IMR-90 (cell line): ENCODE data around the gene CPXM1. TPM values are rescaled to one million over a fixed set of nuclear protein-coding genes. Genes with fewer than 3 reads are reported as not detected.

Experiments
- ATAC-seq: fragments of 200-7000 bp; cut with Tn5 transposase; 2 replicates; pipeline ENCODE4 v1.9.1; 2020; ENCODE audit warnings: low read depth, mild to moderate bottlenecking, moderate library complexity
- BruUV-seq: library from RNA; stranded (reverse); fragments of 400-500 nt; replicated peaks from 2 replicates; lab custom pipeline; 2021; lab: Mats Ljungman, UMichigan
- CTCF ChIA-PET: fragments of 300-600 bp; formaldehyde crosslinking; extraction: SDS; loops from one replicate; lab custom pipeline; 2021; ENCODE audit warnings: antibody characterized with exemption; lab: Yijun Ruan, JAX
- POLR2A ChIA-PET: fragments of 300-600 bp; sonication (Branson Sonifier 250); formaldehyde crosslinking; loops from one replicate; lab custom pipeline; 2022; ENCODE audit warnings: antibody characterized with exemption; ENCODE audit not compliant: unreplicated experiment; lab: Charles Lee
- DNase-seq: peaks from one replicate; pipeline ENCODE4 v3.0.0; 2013
- H2AFZ ChIP-seq: replicated peaks from 2 replicates; pipeline ENCODE3; 2013; ENCODE audit warnings: low read length, mild to moderate bottlenecking; ENCODE audit not compliant: poor library complexity
- H2AK5ac ChIP-seq: 2 replicates; pipeline ENCODE4 v1.6.1; 2013; ENCODE audit warnings: low read depth, low read length, inconsistent platforms
- H2AK9ac ChIP-seq: replicated peaks from 2 replicates; pipeline ENCODE3; 2013; ENCODE audit warnings: mild to moderate bottlenecking, low read depth, low read length, moderate library complexity; ENCODE audit not compliant: poor library complexity
- H2BK120ac ChIP-seq: 2 replicates; pipeline ENCODE4 v1.6.1; 2013; ENCODE audit warnings: low read depth, low read length, inconsistent platforms
- H2BK15ac ChIP-seq: 3 replicates; pipeline ENCODE4 v1.6.1; 2013; ENCODE audit warnings: low read depth, low read length, inconsistent platforms
- H2BK20ac ChIP-seq: 2 replicates; pipeline ENCODE4 v1.6.1; 2013; ENCODE audit warnings: low read depth, mild to moderate bottlenecking, inconsistent platforms, low read length, moderate library complexity
- H2BK5ac ChIP-seq: 2 replicates; pipeline ENCODE4 v1.6.1; 2013; ENCODE audit warnings: mild to moderate bottlenecking, low read depth, low read length, inconsistent platforms; ENCODE audit not compliant: poor library complexity, severe bottlenecking
- H3K14ac ChIP-seq: replicated peaks from 2 replicates; pipeline ENCODE4 v1.6.1; 2013; ENCODE audit warnings: low read depth, low read length, inconsistent platforms
- H3K18ac ChIP-seq: 2 replicates; pipeline ENCODE4 v1.6.1; 2013; ENCODE audit warnings: low read depth, low read length, control low read depth
- H3K23ac ChIP-seq: 2 replicates; pipeline ENCODE4 v1.6.1; 2013; ENCODE audit warnings: low read depth, low read length, inconsistent platforms
- H3K27ac ChIP-seq: 2 replicates; pipeline ENCODE4 v1.5.1; 2013; ENCODE audit warnings: mild to moderate bottlenecking, control low read depth, low read length; ENCODE audit not compliant: insufficient read depth
- H3K27me3 ChIP-seq: 2 replicates; pipeline ENCODE4 v1.6.1; 2013; ENCODE audit warnings: low read length; ENCODE audit not compliant: control insufficient read depth, insufficient read depth
- H3K36me3 ChIP-seq: 2 replicates; pipeline ENCODE4 v1.6.1; 2013; ENCODE audit warnings: low read length, mixed read lengths; ENCODE audit not compliant: control insufficient read depth, insufficient read depth
- H3K4ac ChIP-seq: 2 replicates; pipeline ENCODE4 v1.6.1; 2013; ENCODE audit warnings: low read depth, low read length, inconsistent platforms
- H3K4me1 ChIP-seq: 2 replicates; pipeline ENCODE4 v1.6.1; 2013; ENCODE audit warnings: low read length, mixed read lengths; ENCODE audit not compliant: control insufficient read depth, insufficient read depth
- H3K4me2 ChIP-seq: 2 replicates; pipeline ENCODE4 v1.6.1; 2013; ENCODE audit warnings: low read depth, mild to moderate bottlenecking, control low read depth, low read length, moderate library complexity
- H3K4me3 ChIP-seq: 2 replicates; pipeline ENCODE4 v1.5.1; 2013; ENCODE audit warnings: low read depth, mild to moderate bottlenecking, control low read depth, low read length, moderate library complexity; ENCODE audit not compliant: insufficient read depth
- H3K56ac ChIP-seq: 2 replicates; pipeline ENCODE4 v1.6.1; 2013; ENCODE audit warnings: low read length, inconsistent platforms; ENCODE audit not compliant: insufficient read depth; ENCODE audit errors: extremely low read depth
- H3K79me1 ChIP-seq, 2 experiments: 2 replicates each; pipeline ENCODE4 v1.6.1; 2013; ENCODE audit warnings: low read length in 2 of 2, inconsistent platforms in 1 of 2, low read depth in 1 of 2
- H3K9ac ChIP-seq: 2 replicates; pipeline ENCODE4 v1.6.1; 2013; ENCODE audit warnings: low read depth, low read length, control low read depth
- H3K9me1 ChIP-seq: 2 replicates; pipeline ENCODE4 v1.6.1; 2013; ENCODE audit warnings: low read length, inconsistent platforms; ENCODE audit not compliant: insufficient read depth
- H3K9me3 ChIP-seq: 2 replicates; pipeline ENCODE4 v1.6.1; 2013; ENCODE audit warnings: low read length; ENCODE audit not compliant: control insufficient read depth, insufficient read depth
- H4K20me1 ChIP-seq: 2 replicates; pipeline ENCODE4 v1.6.1; 2013; ENCODE audit warnings: low read length, inconsistent platforms; ENCODE audit not compliant: insufficient read depth
- H4K5ac ChIP-seq: 2 replicates; pipeline ENCODE4 v1.6.1; 2013; ENCODE audit warnings: mild to moderate bottlenecking, low read depth, low read length, control low read depth
- H4K8ac ChIP-seq, 2 experiments: 2 replicates each; pipeline ENCODE4 v1.6.1; 2013; ENCODE audit warnings: low read depth in 2 of 2, low read length in 2 of 2, control low read depth in 1 of 2, inconsistent platforms in 1 of 2
- H4K91ac ChIP-seq: 2 replicates; pipeline ENCODE4 v1.6.1; 2013; ENCODE audit warnings: low read depth, low read length, inconsistent platforms; ENCODE audit not compliant: insufficient read depth
- CEBPB ChIP-seq: IDR thresholded peaks from 2 replicates; pipeline ENCODE4 v1.6.1; 2012; ENCODE audit warnings: low read depth, low read length, improper control_type of control experiment
- CHD1 ChIP-seq: IDR thresholded peaks from 2 replicates; pipeline ENCODE4 v1.6.1; 2012; ENCODE audit warnings: low read depth, low read length, improper control_type of control experiment
- NFE2L2 ChIP-seq: fragments of 150-350 bp; IDR thresholded peaks from 2 replicates; pipeline ENCODE4 v1.6.1; 2016; ENCODE audit warnings: low read depth, mild to moderate bottlenecking, low read length
- POLR2A ChIP-seq: IDR thresholded peaks from 2 replicates; pipeline ENCODE4 v1.6.1; 2012; ENCODE audit warnings: mild to moderate bottlenecking, low read depth, low read length
- RAD21 ChIP-seq: IDR thresholded peaks from 2 replicates; pipeline ENCODE4 v1.6.1; 2012; ENCODE audit warnings: low read length, improper control_type of control experiment
- RFX5 ChIP-seq: IDR thresholded peaks from 2 replicates; pipeline ENCODE4 v1.8.0; 2012; ENCODE audit warnings: low read depth, mild to moderate bottlenecking, low read length, moderate library complexity
- WGBS, 2 experiments: methylation state at CpG; one replicate each; pipeline versions ENCODE4 v1.1.5 to v1.1.7; 2013; ENCODE audit warnings: missing lambda C conversion rate in 2 of 2; ENCODE audit not compliant: insufficient read length in 1 of 2; ENCODE audit errors: extremely low coverage in 2 of 2; 5-methylcytosine and 5-hydroxymethylcytosine counted together
- dilution Hi-C: fragments of 300-500 bp; cut with HindIII; formaldehyde crosslinking; loops from one replicate; pipeline ENCODE4 v1.14.3; 2018; ENCODE audit warnings: low sequenced_read_pairs; ENCODE audit not compliant: unreplicated experiment
- in situ Hi-C: fragments of 300-500 bp; cut with MboI; formaldehyde crosslinking; loops from 3 replicates; pipeline ENCODE4 v1.14.3; 2019; ENCODE audit warnings: low sequenced_read_pairs, inconsistent platforms, mixed read lengths
- intact Hi-C: fragments of 100-400 bp; cut with micrococcal nuclease; formaldehyde crosslinking; loops from 2 replicates; pipeline ENCODE4 v1.10.0; 2022
- polyA plus RNA-seq, 3 experiments: library from polyadenylated mRNA; depleted of rRNA; stranded (reverse); fragments of >200 nt; gene quantifications; 2 replicates each; pipeline ENCODE4 v1.2.3, GENCODE V29; 2012; ENCODE audit warnings: low replicate concordance in 1 of 3
- total RNA-seq: library from RNA; depleted of rRNA; stranded (reverse); fragments of >200 nt; gene quantifications from 2 replicates; pipeline ENCODE4 v1.2.3, GENCODE V29; 2012
- TF ChIP-seq, protein P1 (sequence below): fragments of 150-350 bp; IDR thresholded peaks from 2 replicates; pipeline ENCODE4 v1.6.1; 2016; ENCODE audit warnings: low read depth, mild to moderate bottlenecking, low read length, moderate library complexity, borderline replicate concordance
- TF ChIP-seq, protein P2 (sequence below): conservative IDR thresholded peaks from 2 replicates; pipeline ENCODE4 v1.5.1; 2012; ENCODE audit warnings: mild to moderate bottlenecking, low read depth, low read length, improper control_type of control experiment

CPXM1 gene
- total and polyA plus RNA-seq, 2 of the 4 experiments (the other 2 are of a cell fraction): 1.1 to 4.6 TPM

DNA sequence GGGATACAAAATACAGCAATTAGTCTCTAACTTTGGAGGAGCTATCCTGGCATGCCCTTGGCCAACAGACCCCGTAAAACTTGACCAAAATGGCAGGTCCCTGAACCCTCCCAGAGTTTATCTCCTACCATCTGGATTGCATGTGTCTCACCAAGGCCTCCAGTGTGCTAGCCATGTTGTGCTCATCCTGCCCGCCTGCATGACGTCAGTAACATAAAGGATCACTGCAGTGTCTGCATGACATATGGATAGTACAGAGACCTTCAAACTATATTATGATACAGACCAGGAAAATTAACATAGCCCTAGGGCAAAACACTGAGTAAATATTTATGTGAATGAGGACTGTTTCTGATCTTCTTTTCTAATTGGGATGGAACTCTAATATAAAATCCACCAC lies 25.3 kb downstream of the CPXM1 start:
- Histone ChIP-seq H3K23ac (no peak overlapping the region), H2BK120ac (no peak overlapping the region), H3K36me3 (no peaks in the 10 kb centered on the region), H4K20me1 (no peaks in the 10 kb centered on the region), H3K4ac (no peak overlapping the region), H4K5ac (no peak overlapping the region), H3K4me3 (no peak overlapping the region), H3K27ac (no peak overlapping the region), H3K9ac (no peak overlapping the region), H4K8ac (no peak overlapping the region), H3K79me1 (no peaks in the 10 kb centered on the region), H3K4me2 (no peak overlapping the region), H2AFZ (no peak overlapping the region), H3K9me1 (no peaks in the 10 kb centered on the region), H2AK9ac (no peak overlapping the region), H3K27me3 (peaks cover 3% of the 10 kb centered on the region), H2BK5ac (no peak overlapping the region), H3K14ac (no peak overlapping the region), H3K18ac (no peak overlapping the region), H2BK15ac (no peak overlapping the region), H2BK20ac (no peak overlapping the region), H2AK5ac (no peak overlapping the region), H4K91ac (no peak overlapping the region), H3K56ac (no peak overlapping the region), H3K4me1 (no peaks in the 10 kb centered on the region), H3K9me3 (peaks cover 6% of the 10 kb centered on the region)
- DNase-seq (no peak), ATAC-seq (no peak)
- intact Hi-C loops (no loop called here), dilution Hi-C loops (no loop called here), in situ Hi-C loops (no loop called here)
- ChIA-PET CTCF (interaction anchor here (0.7 kb wide), 1 partner anchor 224 kb away, joined by 3 read pairs; no protein-coding TSS in a partner anchor), POLR2A (no interaction called here)
- no TSS peak for BruUV-seq
- 50% methylated on average over 1 of the region's 3 CpGs; no CpG with 5 or more reads in 1 of the 2 experiments for WGBS, 2 experiments
- TF ChIP-seq NFE2L2 (no peak), POLR2A (no peak), RFX5 (no peak), RAD21 (no peak), CHD1 (no peak), CEBPB (no peak)
- TF ChIP-seq, protein P1, sequence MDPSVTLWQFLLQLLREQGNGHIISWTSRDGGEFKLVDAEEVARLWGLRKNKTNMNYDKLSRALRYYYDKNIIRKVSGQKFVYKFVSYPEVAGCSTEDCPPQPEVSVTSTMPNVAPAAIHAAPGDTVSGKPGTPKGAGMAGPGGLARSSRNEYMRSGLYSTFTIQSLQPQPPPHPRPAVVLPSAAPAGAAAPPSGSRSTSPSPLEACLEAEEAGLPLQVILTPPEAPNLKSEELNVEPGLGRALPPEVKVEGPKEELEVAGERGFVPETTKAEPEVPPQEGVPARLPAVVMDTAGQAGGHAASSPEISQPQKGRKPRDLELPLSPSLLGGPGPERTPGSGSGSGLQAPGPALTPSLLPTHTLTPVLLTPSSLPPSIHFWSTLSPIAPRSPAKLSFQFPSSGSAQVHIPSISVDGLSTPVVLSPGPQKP: no peak
- TF ChIP-seq, protein P2, sequence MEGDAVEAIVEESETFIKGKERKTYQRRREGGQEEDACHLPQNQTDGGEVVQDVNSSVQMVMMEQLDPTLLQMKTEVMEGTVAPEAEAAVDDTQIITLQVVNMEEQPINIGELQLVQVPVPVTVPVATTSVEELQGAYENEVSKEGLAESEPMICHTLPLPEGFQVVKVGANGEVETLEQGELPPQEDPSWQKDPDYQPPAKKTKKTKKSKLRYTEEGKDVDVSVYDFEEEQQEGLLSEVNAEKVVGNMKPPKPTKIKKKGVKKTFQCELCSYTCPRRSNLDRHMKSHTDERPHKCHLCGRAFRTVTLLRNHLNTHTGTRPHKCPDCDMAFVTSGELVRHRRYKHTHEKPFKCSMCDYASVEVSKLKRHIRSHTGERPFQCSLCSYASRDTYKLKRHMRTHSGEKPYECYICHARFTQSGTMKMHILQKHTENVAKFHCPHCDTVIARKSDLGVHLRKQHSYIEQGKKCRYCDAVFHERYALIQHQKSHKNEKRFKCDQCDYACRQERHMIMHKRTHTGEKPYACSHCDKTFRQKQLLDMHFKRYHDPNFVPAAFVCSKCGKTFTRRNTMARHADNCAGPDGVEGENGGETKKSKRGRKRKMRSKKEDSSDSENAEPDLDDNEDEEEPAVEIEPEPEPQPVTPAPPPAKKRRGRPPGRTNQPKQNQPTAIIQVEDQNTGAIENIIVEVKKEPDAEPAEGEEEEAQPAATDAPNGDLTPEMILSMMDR: no peak
